ENCODE data around the gene TRIOBP.

Gene TRIOBP

DNA sequence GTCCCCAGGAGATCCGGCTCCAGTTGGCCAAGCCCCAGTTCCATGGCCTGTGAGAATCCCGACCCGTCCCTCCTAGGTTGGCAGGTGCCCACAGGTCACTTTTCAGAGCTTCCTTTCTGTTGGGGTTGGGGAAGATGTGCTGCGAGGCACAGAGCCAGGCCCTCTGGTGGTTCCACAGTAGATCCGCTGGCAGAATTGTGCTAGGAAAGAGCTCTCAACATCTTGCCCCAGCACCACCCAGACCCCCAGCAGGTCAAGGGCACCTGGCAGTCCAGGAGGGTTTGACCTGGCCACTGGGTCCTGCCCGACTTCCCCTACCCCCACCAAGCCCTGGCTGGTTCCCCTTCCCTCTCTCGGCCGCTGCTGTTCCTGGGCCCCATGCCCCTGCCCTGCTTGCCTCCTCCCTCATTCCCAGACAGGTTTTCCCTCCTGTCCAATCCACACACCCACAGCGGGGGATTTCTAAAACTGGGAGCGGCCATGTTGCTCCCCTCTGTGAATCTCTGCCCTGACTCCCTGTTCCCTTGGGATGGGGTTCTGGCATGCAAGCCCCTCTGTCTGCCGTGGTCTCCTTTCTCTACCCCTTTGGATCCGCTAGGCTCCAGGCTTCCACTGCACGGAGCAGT, 84.7 kb downstream of the TRIOBP start:
- TF ChIP-seq, protein P1, sequence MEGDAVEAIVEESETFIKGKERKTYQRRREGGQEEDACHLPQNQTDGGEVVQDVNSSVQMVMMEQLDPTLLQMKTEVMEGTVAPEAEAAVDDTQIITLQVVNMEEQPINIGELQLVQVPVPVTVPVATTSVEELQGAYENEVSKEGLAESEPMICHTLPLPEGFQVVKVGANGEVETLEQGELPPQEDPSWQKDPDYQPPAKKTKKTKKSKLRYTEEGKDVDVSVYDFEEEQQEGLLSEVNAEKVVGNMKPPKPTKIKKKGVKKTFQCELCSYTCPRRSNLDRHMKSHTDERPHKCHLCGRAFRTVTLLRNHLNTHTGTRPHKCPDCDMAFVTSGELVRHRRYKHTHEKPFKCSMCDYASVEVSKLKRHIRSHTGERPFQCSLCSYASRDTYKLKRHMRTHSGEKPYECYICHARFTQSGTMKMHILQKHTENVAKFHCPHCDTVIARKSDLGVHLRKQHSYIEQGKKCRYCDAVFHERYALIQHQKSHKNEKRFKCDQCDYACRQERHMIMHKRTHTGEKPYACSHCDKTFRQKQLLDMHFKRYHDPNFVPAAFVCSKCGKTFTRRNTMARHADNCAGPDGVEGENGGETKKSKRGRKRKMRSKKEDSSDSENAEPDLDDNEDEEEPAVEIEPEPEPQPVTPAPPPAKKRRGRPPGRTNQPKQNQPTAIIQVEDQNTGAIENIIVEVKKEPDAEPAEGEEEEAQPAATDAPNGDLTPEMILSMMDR (IDR thresholded peaks at IDR 0.05): no peak
- Mint-ChIP-seq H3K4me1 (peaks cover 43% of the 10 kb centered on the region), H3K27me3 (ENCODE audit: low read depth, poor library complexity) (no peaks in the 10 kb centered on the region), H3K27ac (no peak overlapping the region), H3K9me3 (peaks cover 6% of the 10 kb centered on the region), H3K36me3 (ENCODE audit: low read depth) (no peaks in the 10 kb centered on the region), H3K4me3 (no peak overlapping the region)
- no peak for DNase-seq

- TF ChIP-seq, protein P1 (IDR thresholded peaks at IDR 0.05): no peak
- Mint-ChIP-seq H3K4me1 (peaks cover 42% of the 10 kb centered on the region), H3K36me3 (ENCODE audit: low read depth) (no peaks in the 10 kb centered on the region), H3K9me3 (peaks cover 6% of the 10 kb centered on the region), H3K4me3 (no peak overlapping the region), H3K27ac (no peak overlapping the region), H3K27me3 (ENCODE audit: low read depth, poor library complexity) (no peaks in the 10 kb centered on the region)
- DNase-seq: no peak
Measured at GRCh38 chr22:37782340-37783168, 85.7 kb downstream of the TRIOBP start.

GRCh38 chr22:37784829-37785495, 88.1 kb downstream of the TRIOBP start:
- peaks cover 6% of the 10 kb centered on the region for H3K9me3 Mint-ChIP-seq
- TF ChIP-seq, protein P1 (IDR thresholded peaks at IDR 0.05): no peak
- H3K4me1 Mint-ChIP-seq: peaks cover 28% of the 10 kb centered on the region
- H3K4me3 Mint-ChIP-seq: no peak overlapping the region
- DNase-seq: no peak
- H3K27ac Mint-ChIP-seq: no peak overlapping the region
- H3K27me3 Mint-ChIP-seq (ENCODE audit: low read depth, poor library complexity): peaks cover 4% of the 10 kb centered on the region
- no peaks in the 10 kb centered on the region for H3K36me3 Mint-ChIP-seq (ENCODE audit: low read depth)

GRCh38 chr22:37790234-37790633, 93.4 kb downstream of the TRIOBP start:
- Mint-ChIP-seq H3K36me3 (ENCODE audit: low read depth) (no peaks in the 10 kb centered on the region), H3K27ac (no peak overlapping the region), H3K4me3 (no peak overlapping the region), H3K4me1 (peaks cover 5% of the 10 kb centered on the region), H3K9me3 (peaks cover 5% of the 10 kb centered on the region), H3K27me3 (ENCODE audit: low read depth, poor library complexity) (peaks cover 4% of the 10 kb centered on the region)
- TF ChIP-seq, protein P1 (IDR thresholded peaks at IDR 0.05): no peak
- no peak for DNase-seq

DNA sequence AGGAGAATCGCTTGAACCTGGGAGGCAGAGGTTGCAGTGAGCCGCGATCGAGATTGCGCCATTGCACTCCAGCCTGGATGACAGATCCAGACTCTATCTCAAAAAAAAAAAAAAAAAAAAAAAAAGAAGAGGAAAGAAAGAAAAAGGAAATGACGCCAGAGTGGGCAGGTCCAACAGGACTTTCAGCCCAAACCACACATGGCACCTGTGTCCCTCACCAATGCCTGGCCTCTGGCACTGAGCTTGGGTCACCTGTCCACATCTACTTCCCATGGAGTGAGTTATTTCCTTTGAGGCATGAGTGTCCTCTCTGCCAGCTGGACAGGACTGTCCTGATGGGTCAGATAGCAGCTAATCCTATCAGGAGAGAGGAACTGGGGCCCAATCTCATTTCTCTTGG, 95.6 kb downstream of the TRIOBP start:
- no peak overlapping the region for H3K4me3 Mint-ChIP-seq
- DNase-seq: no peak
- H3K9me3 Mint-ChIP-seq: no peaks in the 10 kb centered on the region
- peaks cover 5% of the 10 kb centered on the region for H3K4me1 Mint-ChIP-seq
- peaks cover 7% of the 10 kb centered on the region for H3K27me3 Mint-ChIP-seq (ENCODE audit: low read depth, poor library complexity)
- H3K36me3 Mint-ChIP-seq (ENCODE audit: low read depth): no peaks in the 10 kb centered on the region
- TF ChIP-seq, protein P1 (IDR thresholded peaks at IDR 0.05): no peak
- H3K27ac Mint-ChIP-seq: no peak overlapping the region

Measured in nephron progenitor cell (in vitro differentiated cells).